GM21576 (cell line): ENCODE data around the gene MZF1.

Source experiments
- ATAC-seq: cut with Tn5 transposase; IDR thresholded peaks from one replicate; pipeline ENCODE4 v1.9.1; 2021; ENCODE audit warnings: mild to moderate bottlenecking, moderate library complexity; ENCODE audit not compliant: unreplicated experiment

Gene MZF1

DNA sequence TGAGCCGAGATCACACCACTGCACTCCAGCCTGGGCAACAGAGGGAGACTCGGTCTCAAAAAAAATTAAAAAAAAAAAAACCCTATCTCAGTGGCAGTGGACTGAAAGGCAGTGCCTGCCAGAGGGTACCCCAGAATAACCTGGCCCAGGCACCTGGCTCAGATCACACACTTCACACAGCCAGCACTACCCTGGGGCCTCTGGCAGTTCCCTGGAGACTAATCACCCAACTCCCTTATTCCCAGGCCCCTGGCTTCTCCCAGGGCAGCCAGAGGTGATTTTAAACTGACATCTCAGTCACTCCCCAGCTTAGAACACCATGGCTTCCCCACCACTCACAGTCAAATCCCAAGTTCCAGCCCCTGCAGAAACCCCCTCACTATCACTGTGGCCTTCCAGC is 57.9 kb downstream of the MZF1 start:
- no peak for ATAC-seq

DNA sequence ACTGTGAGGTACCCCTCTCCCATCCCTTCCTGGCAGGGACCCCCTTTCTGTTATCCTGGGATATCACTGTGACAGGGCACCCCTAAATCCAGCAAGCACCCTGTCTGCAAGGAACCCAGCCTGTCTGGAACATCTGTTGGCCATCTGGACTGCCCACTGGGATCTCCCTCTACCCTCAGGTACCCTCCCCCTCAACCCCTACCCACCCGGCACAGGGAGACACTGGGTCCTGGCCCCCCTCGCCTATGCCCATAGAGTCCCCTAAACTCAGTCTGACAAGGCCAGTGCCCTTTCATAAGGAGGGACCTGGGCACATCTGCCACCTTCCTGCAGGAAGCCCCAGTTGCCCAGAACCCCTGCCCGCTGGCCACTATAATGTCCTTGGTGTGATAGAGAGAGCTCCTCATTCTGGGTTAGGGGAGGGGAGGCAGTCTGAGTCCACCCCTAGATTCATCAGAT is 58.5 kb downstream of the MZF1 start:
- no peak for ATAC-seq

DNA sequence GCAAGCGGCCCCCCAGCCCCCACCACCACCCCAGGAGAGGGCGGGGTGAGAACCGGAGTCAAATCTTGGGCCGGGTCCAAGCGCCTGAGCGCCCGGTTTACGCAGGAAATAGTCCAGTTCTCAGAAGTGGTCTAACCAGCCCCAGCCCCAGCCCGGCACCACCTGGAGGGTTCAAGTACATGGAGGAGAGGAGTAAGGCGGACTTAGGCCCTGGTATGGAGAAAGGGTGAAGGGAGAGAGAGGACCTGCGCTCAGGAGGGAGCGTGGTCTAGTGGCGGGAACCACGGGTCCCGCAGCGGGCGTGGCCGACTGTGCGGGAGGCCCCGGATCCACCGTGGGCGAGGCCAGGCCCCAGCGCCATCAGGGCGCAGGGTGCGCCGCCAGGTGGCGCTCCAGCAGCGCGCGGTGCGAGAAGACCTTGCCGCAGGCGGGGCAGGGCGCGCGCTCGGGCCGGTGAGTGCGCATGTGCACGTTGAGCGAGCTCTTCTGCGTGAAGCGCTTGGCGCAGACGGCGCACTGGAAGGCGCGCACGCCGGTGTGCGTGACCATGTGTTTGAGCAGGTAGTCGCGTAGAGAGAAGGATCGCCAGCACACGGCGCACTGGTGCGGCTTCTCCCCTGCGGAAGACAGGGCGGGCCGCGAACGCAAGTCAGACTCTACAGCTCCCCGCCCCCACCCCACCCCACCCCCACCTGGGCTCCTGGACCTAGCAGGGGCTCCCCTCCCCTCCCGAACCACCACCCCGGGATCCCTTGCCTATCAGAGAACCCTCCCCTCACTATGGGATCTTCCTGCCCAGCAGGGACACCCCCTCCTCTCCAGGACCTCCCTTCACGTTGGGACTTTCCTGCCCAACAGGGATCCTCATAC is 59.2 kb downstream of the MZF1 start:
- ATAC-seq: peak; percentile 71

DNA sequence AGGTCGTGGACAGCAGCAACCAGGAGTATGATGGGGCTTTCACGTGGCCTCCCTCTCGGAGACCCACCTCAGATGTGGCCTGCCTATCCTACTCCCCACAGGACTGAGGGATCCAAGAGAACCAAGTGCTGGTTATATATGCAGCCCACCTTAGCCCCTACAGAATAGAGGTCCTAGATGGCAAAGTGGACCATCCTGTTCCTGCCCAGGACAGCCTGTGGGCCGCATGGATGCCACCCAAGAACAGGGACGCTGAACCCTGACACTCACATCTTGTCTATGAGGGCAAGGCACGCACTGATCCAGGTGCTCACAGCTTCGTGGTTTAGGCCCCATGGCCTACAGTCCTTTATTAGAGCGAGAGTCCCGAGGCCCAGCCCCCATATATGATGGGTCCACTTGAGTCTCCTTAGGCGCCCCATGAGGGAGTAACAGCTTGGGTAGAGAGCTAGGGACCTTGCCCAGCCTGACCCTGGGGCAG is 59.9 kb downstream of the MZF1 start:
- ATAC-seq: no peak
